Endothelial cell of umbilical vein (primary cell): Measurements from ENCODE around the gene WBP2NL. TPM values are rescaled to one million over a fixed set of nuclear protein-coding genes. Genes with fewer than 3 reads are reported as not detected.

Experiments
- BruUV-seq: library from RNA; stranded (reverse); fragments of 400-500 nt; replicated peaks from 2 replicates; lab custom pipeline; 2021; lab: Mats Ljungman, UMichigan
- CTCF ChIA-PET: fragments of 300-600, 350-600 bp; sonication (Branson Sonifier 250); formaldehyde crosslinking; loops from one replicate; lab custom pipeline; 2021; ENCODE audit warnings: antibody characterized with exemption, inconsistent platforms; lab: Charles Lee
- POLR2A ChIA-PET: fragments of 300-600, 350-600 bp; sonication (Branson Sonifier 250); formaldehyde crosslinking; loops from one replicate; lab custom pipeline; 2021; ENCODE audit warnings: antibody characterized with exemption, inconsistent platforms; lab: Charles Lee
- DNase-seq: peaks from one replicate; pipeline ENCODE4 v3.0.0-alpha.2; 2011; ENCODE audit warnings: low read depth, low spot score
- FAIRE-seq: peaks from 2 replicates; lab custom pipeline; 2011; peaks lifted over from hg19 to GRCh38; lab: Jason Lieb, UNC
- H2AFZ ChIP-seq: 2 replicates; pipeline ENCODE4 v1.6.0; 2012; ENCODE audit warnings: low read depth, low read length, control low read depth, inconsistent platforms
- H3K27ac ChIP-seq: 2 replicates; pipeline ENCODE4 v1.5.1; 2011; ENCODE audit warnings: low read depth, mild to moderate bottlenecking, control low read depth, low read length, moderate library complexity; ENCODE audit not compliant: insufficient read depth
- H3K27me3 ChIP-seq, 2 experiments: 2 replicates each; pipeline versions ENCODE4 v1.6.0 to v1.6.1; 2011; ENCODE audit warnings: low read length in 2 of 2, mixed read lengths in 1 of 2; ENCODE audit not compliant: control insufficient read depth in 2 of 2, insufficient read depth in 2 of 2
- H3K36me3 ChIP-seq, 2 experiments: 2 replicates in 1 of 2; 3 replicates in 1 of 2; pipeline ENCODE4 v1.5.1; 2011; ENCODE audit warnings: low read length in 2 of 2, mild to moderate bottlenecking in 1 of 2, moderate library complexity in 1 of 2; ENCODE audit not compliant: control insufficient read depth in 2 of 2, insufficient read depth in 2 of 2; ENCODE audit errors: extremely low read depth in 1 of 2
- H3K4me1 ChIP-seq: 3 replicates; pipeline ENCODE4 v1.5.1; 2011; ENCODE audit warnings: mild to moderate bottlenecking, low read length; ENCODE audit not compliant: control insufficient read depth, insufficient read depth; ENCODE audit errors: extremely low read depth
- H3K4me2 ChIP-seq: 2 replicates; pipeline ENCODE4 v1.6.1; 2011; ENCODE audit warnings: low read length, control low read depth, mixed read lengths; ENCODE audit not compliant: insufficient read depth
- H3K4me3 ChIP-seq, 3 experiments: fragments of 200-600 bp in 1 of 3; sonication (generic), shearing (Covaris generic) in 1 of 3; replicated peaks in 1 of 3; 2 replicates each; pipeline ENCODE4 v1.5.1; 2011 to 2016; ENCODE audit warnings: control low read depth in 3 of 3, low read length in 3 of 3, mild to moderate bottlenecking in 2 of 3, inconsistent platforms in 1 of 3, low read depth in 1 of 3, moderate library complexity in 1 of 3; ENCODE audit not compliant: insufficient read depth in 1 of 3
- H3K79me2 ChIP-seq: 2 replicates; pipeline ENCODE4 v1.6.0; 2012; ENCODE audit warnings: low read length, inconsistent platforms; ENCODE audit not compliant: control insufficient read depth, insufficient read depth
- H3K9ac ChIP-seq: replicated peaks from 2 replicates; pipeline ENCODE3; 2011; ENCODE audit warnings: low read length, control low read depth; ENCODE audit not compliant: insufficient read depth; ENCODE audit errors: extremely low read depth
- H3K9me1 ChIP-seq: replicated peaks from 3 replicates; pipeline ENCODE4 v1.6.0; 2011; ENCODE audit warnings: mild to moderate bottlenecking, low read length; ENCODE audit not compliant: control insufficient read depth, insufficient read depth; ENCODE audit errors: extremely low read depth
- H3K9me3 ChIP-seq: replicated peaks from 2 replicates; pipeline ENCODE4 v1.5.1; 2012; ENCODE audit warnings: low read length, inconsistent platforms; ENCODE audit not compliant: control insufficient read depth, insufficient read depth
- H4K20me1 ChIP-seq: replicated peaks from 2 replicates; pipeline ENCODE3; 2011; ENCODE audit warnings: mild to moderate bottlenecking, low read length; ENCODE audit not compliant: control insufficient read depth, insufficient read depth; ENCODE audit errors: extremely low read depth
- GATA2 ChIP-seq: IDR thresholded peaks from 2 replicates; pipeline ENCODE4 v1.7.0; 2011; ENCODE audit warnings: low read depth, mild to moderate bottlenecking, moderate library complexity, mixed read lengths, low read length; ENCODE audit not compliant: insufficient read length, insufficient read depth
- JUN ChIP-seq: IDR thresholded peaks from 2 replicates; pipeline ENCODE4 v1.6.1; 2011; ENCODE audit warnings: borderline replicate concordance, low read depth; ENCODE audit not compliant: insufficient read length, insufficient read depth
- MYC ChIP-seq: IDR thresholded peaks from one replicate; pipeline ENCODE4 v1.6.1; 2011; ENCODE audit warnings: mild to moderate bottlenecking, low read depth, low read length
- POLR2AphosphoS5 ChIP-seq: IDR thresholded peaks from 2 replicates; pipeline ENCODE4 v1.6.1; 2012; ENCODE audit warnings: low read depth, mild to moderate bottlenecking, control low read depth, low read length, moderate library complexity; ENCODE audit not compliant: insufficient read depth
- dilution Hi-C: fragments of 300-500 bp; cut with MboI; formaldehyde crosslinking; loops from one replicate; pipeline ENCODE4 v1.15.0; 2019; ENCODE audit warnings: low sequenced_read_pairs; ENCODE audit not compliant: extremely low pct_ligation_motif_present
- intact Hi-C: fragments of 100-400 bp; cut with micrococcal nuclease; formaldehyde crosslinking; loops from one replicate; pipeline ENCODE4 v1.10.0; 2022
- polyA plus RNA-seq, 4 experiments: library from polyadenylated mRNA; depleted of rRNA in 3 of 4; stranded (reverse) in 3 of 4; unstranded in 1 of 4; fragments of >200 nt; gene quantifications; 2 replicates each; pipeline versions ENCODE4 v1.2.1 to v1.2.3, GENCODE V29; 2011 to 2012; ENCODE audit warnings: missing spikeins in 1 of 4
- total RNA-seq: library from RNA; stranded (reverse); gene quantifications from 2 replicates; pipeline ENCODE4 v1.2.3, GENCODE V29; 2021
- TF ChIP-seq, protein P1 (sequence below), 2 donors: IDR thresholded peaks; 1 replicate in 1 of 2; 2 replicates in 1 of 2; pipeline ENCODE4 v1.5.1; 2011; ENCODE audit warnings: low read length in 2 of 2, mild to moderate bottlenecking in 2 of 2, moderate library complexity in 2 of 2, control low read depth in 1 of 2, inconsistent platforms in 1 of 2, low read depth in 1 of 2; ENCODE audit not compliant: insufficient read depth in 1 of 2; ENCODE audit errors: extremely low read depth in 1 of 2
- TF ChIP-seq, protein P2 (sequence below): IDR thresholded peaks from 2 replicates; pipeline ENCODE4 v1.6.1; 2011; ENCODE audit not compliant: insufficient read depth, insufficient read length

The WBP2NL gene
- total and polyA plus RNA-seq, 2 donors (not counting 3 experiments of a cell fraction or from before 2014, with no cell fraction given), result 0.08 to 0.27 TPM

- H3K9ac ChIP-seq, result no peak overlapping the region
- ChIA-PET CTCF (no interaction called here), POLR2A (no interaction called here)
- TF ChIP-seq MYC, result no peak
- TF ChIP-seq, protein P1, sequence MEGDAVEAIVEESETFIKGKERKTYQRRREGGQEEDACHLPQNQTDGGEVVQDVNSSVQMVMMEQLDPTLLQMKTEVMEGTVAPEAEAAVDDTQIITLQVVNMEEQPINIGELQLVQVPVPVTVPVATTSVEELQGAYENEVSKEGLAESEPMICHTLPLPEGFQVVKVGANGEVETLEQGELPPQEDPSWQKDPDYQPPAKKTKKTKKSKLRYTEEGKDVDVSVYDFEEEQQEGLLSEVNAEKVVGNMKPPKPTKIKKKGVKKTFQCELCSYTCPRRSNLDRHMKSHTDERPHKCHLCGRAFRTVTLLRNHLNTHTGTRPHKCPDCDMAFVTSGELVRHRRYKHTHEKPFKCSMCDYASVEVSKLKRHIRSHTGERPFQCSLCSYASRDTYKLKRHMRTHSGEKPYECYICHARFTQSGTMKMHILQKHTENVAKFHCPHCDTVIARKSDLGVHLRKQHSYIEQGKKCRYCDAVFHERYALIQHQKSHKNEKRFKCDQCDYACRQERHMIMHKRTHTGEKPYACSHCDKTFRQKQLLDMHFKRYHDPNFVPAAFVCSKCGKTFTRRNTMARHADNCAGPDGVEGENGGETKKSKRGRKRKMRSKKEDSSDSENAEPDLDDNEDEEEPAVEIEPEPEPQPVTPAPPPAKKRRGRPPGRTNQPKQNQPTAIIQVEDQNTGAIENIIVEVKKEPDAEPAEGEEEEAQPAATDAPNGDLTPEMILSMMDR (IDR thresholded peaks at IDR 0.05; ENCODE audit: extremely low read depth in 1 of 2, insufficient read depth in 1 of 2, low read depth in 1 of 2, low read length in 2 of 2), result no peak
- no peak for TF ChIP-seq POLR2AphosphoS5
- no peak for TF ChIP-seq JUN
- TF ChIP-seq, protein P2, sequence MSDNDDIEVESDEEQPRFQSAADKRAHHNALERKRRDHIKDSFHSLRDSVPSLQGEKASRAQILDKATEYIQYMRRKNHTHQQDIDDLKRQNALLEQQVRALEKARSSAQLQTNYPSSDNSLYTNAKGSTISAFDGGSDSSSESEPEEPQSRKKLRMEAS, result no peak
- TF ChIP-seq GATA2, result no peak
- H3K79me2 ChIP-seq, result peaks cover 2% of the 10 kb centered on the region
- H3K27me3 ChIP-seq, result no peaks in the 10 kb centered on the region
- H3K36me3 ChIP-seq, result no peaks in the 10 kb centered on the region
- intact Hi-C loops (no loop called here), dilution Hi-C loops (no loop called here)
- H3K4me2 ChIP-seq, result no peak overlapping the region
- BruUV-seq, result no TSS peak
- H4K20me1 ChIP-seq, result no peaks in the 10 kb centered on the region
- no peak overlapping the region for H2AFZ ChIP-seq
- H3K9me3 ChIP-seq, result no peaks in the 10 kb centered on the region
- DNase-seq, result no peak
- H3K4me1 ChIP-seq, result peaks cover 13% of the 10 kb centered on the region
- H3K27ac ChIP-seq, result no peak overlapping the region
- no peaks in the 10 kb centered on the region for H3K9me1 ChIP-seq
- H3K4me3 ChIP-seq, result no peak overlapping the region
- no peak for FAIRE-seq
These were observed 69.7 kb downstream of the WBP2NL start for GRCh38 chr22:42068291-42068690.
